PC-9 (cell line): ENCODE measurements around the gene PP2D1.

Experiments used
- EZH2 ChIP-seq: fragments of 200-600 bp; sonication (generic); IDR thresholded peaks from 2 replicates; pipeline ENCODE4 v1.8.0; 2017; ENCODE audit warnings: antibody characterized with exemption, low read depth
- TF ChIP-seq, protein P1 (sequence below): fragments of 200-600 bp; sonication (generic); conservative IDR thresholded peaks from 2 replicates; pipeline ENCODE4 v1.6.1; 2017; ENCODE audit warnings: mixed run types, antibody characterized with exemption, mild to moderate bottlenecking, moderate library complexity

- TF ChIP-seq EZH2, result no peak
- TF ChIP-seq, protein P1, sequence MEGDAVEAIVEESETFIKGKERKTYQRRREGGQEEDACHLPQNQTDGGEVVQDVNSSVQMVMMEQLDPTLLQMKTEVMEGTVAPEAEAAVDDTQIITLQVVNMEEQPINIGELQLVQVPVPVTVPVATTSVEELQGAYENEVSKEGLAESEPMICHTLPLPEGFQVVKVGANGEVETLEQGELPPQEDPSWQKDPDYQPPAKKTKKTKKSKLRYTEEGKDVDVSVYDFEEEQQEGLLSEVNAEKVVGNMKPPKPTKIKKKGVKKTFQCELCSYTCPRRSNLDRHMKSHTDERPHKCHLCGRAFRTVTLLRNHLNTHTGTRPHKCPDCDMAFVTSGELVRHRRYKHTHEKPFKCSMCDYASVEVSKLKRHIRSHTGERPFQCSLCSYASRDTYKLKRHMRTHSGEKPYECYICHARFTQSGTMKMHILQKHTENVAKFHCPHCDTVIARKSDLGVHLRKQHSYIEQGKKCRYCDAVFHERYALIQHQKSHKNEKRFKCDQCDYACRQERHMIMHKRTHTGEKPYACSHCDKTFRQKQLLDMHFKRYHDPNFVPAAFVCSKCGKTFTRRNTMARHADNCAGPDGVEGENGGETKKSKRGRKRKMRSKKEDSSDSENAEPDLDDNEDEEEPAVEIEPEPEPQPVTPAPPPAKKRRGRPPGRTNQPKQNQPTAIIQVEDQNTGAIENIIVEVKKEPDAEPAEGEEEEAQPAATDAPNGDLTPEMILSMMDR, result no peak
These were observed 16.9 kb upstream of the PP2D1 start for GRCh38 chr3:20028905-20029331.
